Keratinocyte (primary cell): Measurements from ENCODE around the gene ZNF664.

Source experiments
- EZH2 ChIP-seq: IDR thresholded peaks from one replicate; pipeline ENCODE4 v1.6.1; 2012; ENCODE audit warnings: inconsistent platforms, mild to moderate bottlenecking, low read length, moderate library complexity
- TF ChIP-seq, protein P1 (sequence below), 3 experiments: IDR thresholded peaks in 1 of 3; conservative IDR thresholded peaks in 1 of 3; optimal IDR thresholded peaks in 1 of 3; 2 replicates in 2 of 3; 3 replicates in 1 of 3; pipeline versions ENCODE3 to v1.5.1; 2011; ENCODE audit warnings: low read length in 3 of 3, mild to moderate bottlenecking in 3 of 3, moderate library complexity in 2 of 3, control low read depth in 1 of 3, inconsistent platforms in 1 of 3; ENCODE audit not compliant: insufficient read depth in 2 of 3; ENCODE audit errors: extremely low read depth in 1 of 3

DNA sequence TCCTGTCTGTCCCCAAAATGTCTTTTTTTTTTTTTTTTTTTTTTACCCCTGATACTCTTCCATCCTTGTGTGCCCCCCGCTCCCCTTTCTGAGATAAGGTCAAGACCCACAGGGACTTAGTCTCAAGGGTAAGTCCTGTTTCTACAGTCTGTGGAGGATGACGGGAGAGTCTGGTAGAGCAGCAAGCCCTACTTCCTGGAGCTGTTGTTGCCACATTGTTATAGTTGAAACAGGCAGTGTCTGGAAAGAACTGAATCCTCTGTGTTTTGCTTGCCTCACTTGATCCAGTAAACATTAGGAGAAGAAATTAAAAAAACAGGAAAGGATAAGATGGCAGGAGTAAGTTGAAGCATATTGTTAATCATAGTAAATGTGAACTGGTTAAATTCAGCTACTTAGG is 45.5 kb downstream of the ZNF664 start:
- no peak for TF ChIP-seq EZH2
- TF ChIP-seq, protein P1, sequence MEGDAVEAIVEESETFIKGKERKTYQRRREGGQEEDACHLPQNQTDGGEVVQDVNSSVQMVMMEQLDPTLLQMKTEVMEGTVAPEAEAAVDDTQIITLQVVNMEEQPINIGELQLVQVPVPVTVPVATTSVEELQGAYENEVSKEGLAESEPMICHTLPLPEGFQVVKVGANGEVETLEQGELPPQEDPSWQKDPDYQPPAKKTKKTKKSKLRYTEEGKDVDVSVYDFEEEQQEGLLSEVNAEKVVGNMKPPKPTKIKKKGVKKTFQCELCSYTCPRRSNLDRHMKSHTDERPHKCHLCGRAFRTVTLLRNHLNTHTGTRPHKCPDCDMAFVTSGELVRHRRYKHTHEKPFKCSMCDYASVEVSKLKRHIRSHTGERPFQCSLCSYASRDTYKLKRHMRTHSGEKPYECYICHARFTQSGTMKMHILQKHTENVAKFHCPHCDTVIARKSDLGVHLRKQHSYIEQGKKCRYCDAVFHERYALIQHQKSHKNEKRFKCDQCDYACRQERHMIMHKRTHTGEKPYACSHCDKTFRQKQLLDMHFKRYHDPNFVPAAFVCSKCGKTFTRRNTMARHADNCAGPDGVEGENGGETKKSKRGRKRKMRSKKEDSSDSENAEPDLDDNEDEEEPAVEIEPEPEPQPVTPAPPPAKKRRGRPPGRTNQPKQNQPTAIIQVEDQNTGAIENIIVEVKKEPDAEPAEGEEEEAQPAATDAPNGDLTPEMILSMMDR (optimal IDR thresholded peaks at IDR 0.05 in 1 of 3, IDR thresholded peaks at IDR 0.05 in 1 of 3, conservative IDR thresholded peaks at IDR 0.05 in 1 of 3; ENCODE audit: extremely low read depth in 1 of 3, insufficient read depth in 2 of 3, low read length in 3 of 3) = no peak
